Measurements from ENCODE around the gene LTBP3. TPM values are rescaled to one million over a fixed set of nuclear protein-coding genes. Genes with fewer than 3 reads are reported as not detected.

The LTBP3 gene
- total RNA-seq, 1 experiment from 2014 or later, result 248 TPM

DNA sequence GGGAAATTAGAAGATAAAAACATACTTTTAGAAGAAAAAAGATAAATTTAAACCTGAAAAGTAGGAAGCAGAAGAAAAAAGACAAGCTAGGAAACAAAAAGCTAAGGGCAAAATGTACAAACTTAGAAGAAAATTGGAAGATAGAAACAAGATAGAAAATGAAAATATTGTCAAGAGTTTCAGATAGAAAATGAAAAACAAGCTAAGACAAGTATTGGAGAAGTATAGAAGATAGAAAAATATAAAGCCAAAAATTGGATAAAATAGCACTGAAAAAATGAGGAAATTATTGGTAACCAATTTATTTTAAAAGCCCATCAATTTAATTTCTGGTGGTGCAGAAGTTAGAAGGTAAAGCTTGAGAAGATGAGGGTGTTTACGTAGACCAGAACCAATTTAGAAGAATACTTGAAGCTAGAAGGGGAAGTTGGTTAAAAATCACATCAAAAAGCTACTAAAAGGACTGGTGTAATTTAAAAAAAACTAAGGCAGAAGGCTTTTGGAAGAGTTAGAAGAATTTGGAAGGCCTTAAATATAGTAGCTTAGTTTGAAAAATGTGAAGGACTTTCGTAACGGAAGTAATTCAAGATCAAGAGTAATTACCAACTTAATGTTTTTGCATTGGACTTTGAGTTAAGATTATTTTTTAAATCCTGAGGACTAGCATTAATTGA is 58.3 kb downstream of the LTBP3 start:
- Histone ChIP-seq H3K4me2 (ENCODE audit: low read length) (peak overlapping the region; percentile 85), H3K9me2 (ENCODE audit: insufficient read depth) (no peaks in the 10 kb centered on the region), H3K4me1 (ENCODE audit: control insufficient read depth in 1 of 2, insufficient read depth in 2 of 2, low read length in 2 of 2) (peaks cover 48 to 86% of the 10 kb centered on the region in 2 experiments), H3K9me3 (ENCODE audit: control insufficient read depth in 1 of 2, insufficient read depth in 1 of 2, low read depth in 1 of 2, low read length in 2 of 2) (no peaks in the 10 kb centered on the region), H3K27me3 (ENCODE audit: insufficient read depth, low read length) (no peaks in the 10 kb centered on the region), H3K36me3 (ENCODE audit: control insufficient read depth in 1 of 2, insufficient read depth in 2 of 2, low read length in 2 of 2) (peaks cover 36 to 54% of the 10 kb centered on the region in 2 experiments), H3K9ac (ENCODE audit: low read length) (peak overlapping the region; percentile 93), H3K79me2 (ENCODE audit: insufficient read depth, low read length) (peaks cover 85% of the 10 kb centered on the region), H4K20me1 (ENCODE audit: insufficient read depth) (peaks cover 57% of the 10 kb centered on the region), H2AFZ (ENCODE audit: low read depth, low read length, poor library complexity, severe bottlenecking) (no peak overlapping the region), H3K27ac (ENCODE audit: low read depth, low read length) (peak overlapping the region; percentile 98), H3K4me3 (replicated peaks in 1 of 2; ENCODE audit: low read depth in 1 of 2, low read length in 2 of 2) (peak overlapping the region; percentile 57 to 79)
- intact Hi-C loops (cut with micrococcal nuclease), result loop anchor here (2.0 kb wide), 1 partner anchor 81 kb away; no protein-coding TSS in a partner anchor
- ChIA-PET POLR2A (interaction anchor here (0.6 to 26.7 kb wide), 36 partner anchors 8 to 185 kb away, joined by 3 to 1499 read pairs (median 4); partner anchors contain the start of genes CDC42EP2, DPF2, EHBP1L1 and NEAT1), RAD21 (ENCODE audit: low non-redundant PET in 1 of 2, low total read pairs in 2 of 2, uncharacterized antibody in 2 of 2, unreplicated experiment in 2 of 2) (interaction anchor here (0.8 to 5.1 kb wide), 3 partner anchors 23 to 28 kb away, joined by 3 to 27 read pairs (median 3); no protein-coding TSS in a partner anchor), CTCF (interaction anchor here (2.3 kb wide), 1 partner anchor 31 kb away, joined by 7 read pairs; no protein-coding TSS in a partner anchor)
- ATAC-seq, result no peak
- no TSS peak for BruUV-seq (replicated peaks)
- DNase-seq (ENCODE audit: low read depth, low spot score), result no peak
- TF ChIP-seq SP1 (IDR thresholded peaks at IDR 0.05; ENCODE audit: low read depth) (no peak), EGR1 (IDR thresholded peaks at IDR 0.05; ENCODE audit: low read depth) (no peak), YY1 (IDR thresholded peaks at IDR 0.05; ENCODE audit: extremely low read depth, insufficient replicate concordance, low read depth, low read length) (no peak), POLR2AphosphoS5 (IDR thresholded peaks at IDR 0.05; ENCODE audit: low read depth, low read length) (no peak), CEBPB (IDR thresholded peaks at IDR 0.05; ENCODE audit: low read depth) (no peak), SIN3A (IDR thresholded peaks at IDR 0.05; ENCODE audit: low read depth) (no peak)
- TF ChIP-seq, protein P1, sequence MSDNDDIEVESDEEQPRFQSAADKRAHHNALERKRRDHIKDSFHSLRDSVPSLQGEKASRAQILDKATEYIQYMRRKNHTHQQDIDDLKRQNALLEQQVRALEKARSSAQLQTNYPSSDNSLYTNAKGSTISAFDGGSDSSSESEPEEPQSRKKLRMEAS (IDR thresholded peaks at IDR 0.05), result no peak
- TF ChIP-seq, protein P2, sequence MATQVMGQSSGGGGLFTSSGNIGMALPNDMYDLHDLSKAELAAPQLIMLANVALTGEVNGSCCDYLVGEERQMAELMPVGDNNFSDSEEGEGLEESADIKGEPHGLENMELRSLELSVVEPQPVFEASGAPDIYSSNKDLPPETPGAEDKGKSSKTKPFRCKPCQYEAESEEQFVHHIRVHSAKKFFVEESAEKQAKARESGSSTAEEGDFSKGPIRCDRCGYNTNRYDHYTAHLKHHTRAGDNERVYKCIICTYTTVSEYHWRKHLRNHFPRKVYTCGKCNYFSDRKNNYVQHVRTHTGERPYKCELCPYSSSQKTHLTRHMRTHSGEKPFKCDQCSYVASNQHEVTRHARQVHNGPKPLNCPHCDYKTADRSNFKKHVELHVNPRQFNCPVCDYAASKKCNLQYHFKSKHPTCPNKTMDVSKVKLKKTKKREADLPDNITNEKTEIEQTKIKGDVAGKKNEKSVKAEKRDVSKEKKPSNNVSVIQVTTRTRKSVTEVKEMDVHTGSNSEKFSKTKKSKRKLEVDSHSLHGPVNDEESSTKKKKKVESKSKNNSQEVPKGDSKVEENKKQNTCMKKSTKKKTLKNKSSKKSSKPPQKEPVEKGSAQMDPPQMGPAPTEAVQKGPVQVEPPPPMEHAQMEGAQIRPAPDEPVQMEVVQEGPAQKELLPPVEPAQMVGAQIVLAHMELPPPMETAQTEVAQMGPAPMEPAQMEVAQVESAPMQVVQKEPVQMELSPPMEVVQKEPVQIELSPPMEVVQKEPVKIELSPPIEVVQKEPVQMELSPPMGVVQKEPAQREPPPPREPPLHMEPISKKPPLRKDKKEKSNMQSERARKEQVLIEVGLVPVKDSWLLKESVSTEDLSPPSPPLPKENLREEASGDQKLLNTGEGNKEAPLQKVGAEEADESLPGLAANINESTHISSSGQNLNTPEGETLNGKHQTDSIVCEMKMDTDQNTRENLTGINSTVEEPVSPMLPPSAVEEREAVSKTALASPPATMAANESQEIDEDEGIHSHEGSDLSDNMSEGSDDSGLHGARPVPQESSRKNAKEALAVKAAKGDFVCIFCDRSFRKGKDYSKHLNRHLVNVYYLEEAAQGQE (IDR thresholded peaks at IDR 0.05; ENCODE audit: low read depth), result no peak

Measured in HCT116 (cell line).